Natural killer cell treated with Interleukin-12 subunit alpha and Interleukin-12 subunit beta and Interleukin-15 and Interleukin-18, amount 100 ng/mL, for 72 hours (primary cell): ENCODE data around the gene ZCCHC24. TPM values are rescaled to one million over a fixed set of nuclear protein-coding genes. Genes with fewer than 3 reads are reported as not detected.
A peak's percentile ranks its signal among the peaks of the same experiment; 100 is the strongest.
"Not testable (repeated sequence)": the region's sequence is repeated elsewhere in the genome, so short reads cannot be mapped to it uniquely, and the experiment has no call there.

Experiments used
- ATAC-seq, 2 donors: fragments of 150-1000 bp; cut with Tn5 transposase in 1 of 2; sonication (Bioruptor Pico), chemical (Tn5 transposase) in 1 of 2; 2 replicates each; pipeline ENCODE4 v1.10.0; 2021
- DNase-seq: peaks from one replicate; pipeline ENCODE4 v3.0.0; 2022; ENCODE audit warnings: low spot score
- H3K27ac Mint-ChIP-seq, 2 donors: 1 replicate in 1 of 2; 2 replicates in 1 of 2; pipeline ENCODE4 v1.8.0; 2022; ENCODE audit warnings: mixed read lengths in 2 of 2, mild to moderate bottlenecking in 1 of 2, moderate library complexity in 1 of 2
- H3K27me3 Mint-ChIP-seq, 2 donors: 1 replicate in 1 of 2; 2 replicates in 1 of 2; pipeline ENCODE4 v1.8.0; 2022; ENCODE audit warnings: mixed read lengths in 2 of 2
- H3K36me3 Mint-ChIP-seq: one replicate; pipeline ENCODE4 v1.8.0; 2022; ENCODE audit warnings: mixed read lengths
- H3K4me1 Mint-ChIP-seq, 2 donors: 1 replicate in 1 of 2; 2 replicates in 1 of 2; pipeline ENCODE4 v1.8.0; 2022; ENCODE audit warnings: low read depth in 2 of 2, mixed read lengths in 2 of 2, mild to moderate bottlenecking in 1 of 2
- H3K4me3 Mint-ChIP-seq: one replicate; pipeline ENCODE4 v1.8.0; 2022; ENCODE audit warnings: mixed read lengths
- H3K9me3 Mint-ChIP-seq: 2 replicates; pipeline ENCODE4 v1.8.0; 2022; ENCODE audit warnings: mixed read lengths
- total RNA-seq, 2 donors: library from RNA; stranded (reverse); gene quantifications; one replicate each; pipeline ENCODE4 v1.2.3, GENCODE V29; 2022

ZCCHC24 gene
- total RNA-seq, 2 donors from 2014 or later: 0.73 to 1.3 TPM

- no peak for ATAC-seq
- Mint-ChIP-seq H3K27ac (peak overlapping the region; percentile 3 to 10), H3K4me3 (no peak overlapping the region), H3K4me1 (peaks cover 26 to 28% of the 10 kb centered on the region in 2 donors), H3K9me3 (no peaks in the 10 kb centered on the region), H3K27me3 (no peaks in the 10 kb centered on the region), H3K36me3 (peaks cover 6% of the 10 kb centered on the region)
- DNase-seq: peak; percentile 44
Observed at GRCh38 chr10:79336739-79337138, 108.7 kb downstream of the ZCCHC24 start.

GRCh38 chr10:79336276-79336675 lies 109.1 kb downstream of the ZCCHC24 start:
- no peaks in the 10 kb centered on the region for H3K27me3 Mint-ChIP-seq
- H3K27ac Mint-ChIP-seq: peak overlapping the region in 1 of 2 donors; percentile 10

GRCh38 chr10:79335470-79336235 lies 109.8 kb downstream of the ZCCHC24 start:
- H3K27me3 Mint-ChIP-seq: no peaks in the 10 kb centered on the region
- no peak for DNase-seq
- peaks cover 30 to 35% of the 10 kb centered on the region in 2 donors for H3K4me1 Mint-ChIP-seq
- peak overlapping the region; percentile 10 to 87 for H3K27ac Mint-ChIP-seq
- no peaks in the 10 kb centered on the region for H3K9me3 Mint-ChIP-seq
- no peak overlapping the region for H3K4me3 Mint-ChIP-seq
- ATAC-seq: no peak
- H3K36me3 Mint-ChIP-seq: peaks cover 6% of the 10 kb centered on the region

More at GRCh38 chr10:79336276-79336675, 109.1 kb downstream of the ZCCHC24 start:
- DNase-seq (no peak), ATAC-seq (no peak)
- H3K36me3 Mint-ChIP-seq: peaks cover 6% of the 10 kb centered on the region
- no peaks in the 10 kb centered on the region for H3K9me3 Mint-ChIP-seq
- peaks cover 29 to 32% of the 10 kb centered on the region in 2 donors for H3K4me1 Mint-ChIP-seq
- H3K4me3 Mint-ChIP-seq: no peak overlapping the region

- H3K27me3 Mint-ChIP-seq: no peaks in the 10 kb centered on the region
- DNase-seq: no peak
- peak overlapping the region; percentile 10 to 87 for H3K27ac Mint-ChIP-seq
Observed at GRCh38 chr10:79335094-79335469, 110.3 kb downstream of the ZCCHC24 start.

GRCh38 chr10:79334573-79334972 lies 110.9 kb downstream of the ZCCHC24 start:
- Mint-ChIP-seq H3K4me1 (peaks cover 28 to 42% of the 10 kb centered on the region in 2 donors), H3K4me3 (no peak overlapping the region), H3K27ac (peak overlapping the region; percentile 10 to 87), H3K27me3 (no peaks in the 10 kb centered on the region), H3K9me3 (no peaks in the 10 kb centered on the region), H3K36me3 (peaks cover 6% of the 10 kb centered on the region)
- DNase-seq (no peak), ATAC-seq (no peak)

More at GRCh38 chr10:79335094-79335469, 110.3 kb downstream of the ZCCHC24 start:
- Mint-ChIP-seq H3K4me1 (peaks cover 27 to 38% of the 10 kb centered on the region in 2 donors), H3K9me3 (no peaks in the 10 kb centered on the region), H3K36me3 (peaks cover 6% of the 10 kb centered on the region), H3K4me3 (no peak overlapping the region)
- ATAC-seq: no peak

GRCh38 chr10:79333513-79333912 lies 111.9 kb downstream of the ZCCHC24 start:
- H3K4me1 Mint-ChIP-seq: peaks cover 32 to 46% of the 10 kb centered on the region in 2 donors
- DNase-seq: no peak
- peaks cover 6% of the 10 kb centered on the region for H3K36me3 Mint-ChIP-seq
- H3K27me3 Mint-ChIP-seq: no peaks in the 10 kb centered on the region
- H3K4me3 Mint-ChIP-seq: peak overlapping the region; percentile 47
- no peaks in the 10 kb centered on the region for H3K9me3 Mint-ChIP-seq
- H3K27ac Mint-ChIP-seq: peak overlapping the region; percentile 10 to 87
- ATAC-seq: no peak

- DNase-seq, H3K9me3 Mint-ChIP-seq, H3K36me3 Mint-ChIP-seq, H3K4me3 Mint-ChIP-seq, ATAC-seq, H3K27me3 Mint-ChIP-seq: not testable (repeated sequence)
- Mint-ChIP-seq H3K4me1 (peaks cover 32 to 46% of the 10 kb centered on the region in 2 donors), H3K27ac (peak overlapping the region; percentile 87 to 95)
Observed at GRCh38 chr10:79332610-79333315, 112.7 kb downstream of the ZCCHC24 start.

Other genes with a start within 250 kb of the ZCCHC24 start
- 100 to 1,000 TPM; 266 to 391 TPM for gene PPIF, start 98.2 kb downstream of the ZCCHC24 start, total RNA-seq
- gene EIF5AL1, start 66.9 kb upstream of the ZCCHC24 start, total RNA-seq: 1 to 10 TPM in 1 of 2 donors, under 1 TPM in 1; 0.11 to 4.8 TPM
- not detected for gene SFTPA2, start 114.8 kb upstream of the ZCCHC24 start, total RNA-seq
- gene SFTPA1, start 165.3 kb upstream of the ZCCHC24 start, total RNA-seq: not detected